Muscle layer of colon (tissue), 2 donors: ENCODE measurements around the gene RABGAP1L.

Experiments
- H3K27ac ChIP-seq: one replicate; pipeline ENCODE4 v1.7.0; 2013; ENCODE audit warnings: low read depth, mild to moderate bottlenecking, low read length, moderate library complexity
- H3K27me3 ChIP-seq, 2 donors: one replicate each; pipeline ENCODE4 v1.7.0; 2013; ENCODE audit warnings: low read length in 2 of 2, mild to moderate bottlenecking in 2 of 2; ENCODE audit not compliant: insufficient read depth in 2 of 2, control insufficient read depth in 1 of 2
- H3K36me3 ChIP-seq: one replicate; pipeline ENCODE4 v1.7.0; 2013; ENCODE audit warnings: mild to moderate bottlenecking, low read length; ENCODE audit not compliant: insufficient read depth
- H3K4me1 ChIP-seq: one replicate; pipeline ENCODE4 v1.7.0; 2013; ENCODE audit warnings: mild to moderate bottlenecking, low read length; ENCODE audit not compliant: insufficient read depth
- H3K4me3 ChIP-seq, 2 donors: one replicate each; pipeline ENCODE4 v1.7.0; 2013; ENCODE audit warnings: low read length in 2 of 2, low read depth in 1 of 2, mild to moderate bottlenecking in 1 of 2, moderate library complexity in 1 of 2
- H3K9ac ChIP-seq: one replicate; pipeline ENCODE4 v1.7.0; 2013; ENCODE audit warnings: low read length
- H3K9me3 ChIP-seq: one replicate; pipeline ENCODE4 v1.7.0; 2013; ENCODE audit warnings: mild to moderate bottlenecking, low read length
- donor health status: abdominal sarcoma.
- donor health status: Adenocarcinoma of cecum.

RABGAP1L gene

DNA sequence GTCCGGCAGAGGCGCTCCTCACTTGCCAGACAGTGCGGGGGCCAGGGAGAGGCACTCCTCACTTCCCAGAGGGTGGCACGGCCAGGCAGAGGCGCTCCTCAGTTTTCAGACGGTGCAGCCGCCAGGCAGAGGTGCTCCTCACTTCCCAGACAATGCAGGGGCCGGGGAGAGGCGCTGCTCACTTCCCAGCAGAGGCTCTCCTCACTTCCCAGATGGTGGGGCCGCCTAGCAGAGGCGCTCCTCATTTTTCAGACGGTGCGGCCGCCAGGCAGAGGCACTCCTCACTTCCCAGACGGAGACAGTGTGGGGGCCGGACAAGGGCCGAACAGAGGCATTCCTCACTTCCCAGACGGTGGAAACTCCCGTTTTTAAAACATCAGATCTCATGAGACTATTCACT is 602.0 kb downstream of the RABGAP1L start:
- Histone ChIP-seq H3K4me1 (no peaks in the 10 kb centered on the region), H3K9ac (no peak overlapping the region), H3K27ac (no peak overlapping the region), H3K36me3 (no peaks in the 10 kb centered on the region), H3K9me3 (no peaks in the 10 kb centered on the region), H3K4me3 (no peak overlapping the region), H3K27me3 (no peaks in the 10 kb centered on the region)

DNA sequence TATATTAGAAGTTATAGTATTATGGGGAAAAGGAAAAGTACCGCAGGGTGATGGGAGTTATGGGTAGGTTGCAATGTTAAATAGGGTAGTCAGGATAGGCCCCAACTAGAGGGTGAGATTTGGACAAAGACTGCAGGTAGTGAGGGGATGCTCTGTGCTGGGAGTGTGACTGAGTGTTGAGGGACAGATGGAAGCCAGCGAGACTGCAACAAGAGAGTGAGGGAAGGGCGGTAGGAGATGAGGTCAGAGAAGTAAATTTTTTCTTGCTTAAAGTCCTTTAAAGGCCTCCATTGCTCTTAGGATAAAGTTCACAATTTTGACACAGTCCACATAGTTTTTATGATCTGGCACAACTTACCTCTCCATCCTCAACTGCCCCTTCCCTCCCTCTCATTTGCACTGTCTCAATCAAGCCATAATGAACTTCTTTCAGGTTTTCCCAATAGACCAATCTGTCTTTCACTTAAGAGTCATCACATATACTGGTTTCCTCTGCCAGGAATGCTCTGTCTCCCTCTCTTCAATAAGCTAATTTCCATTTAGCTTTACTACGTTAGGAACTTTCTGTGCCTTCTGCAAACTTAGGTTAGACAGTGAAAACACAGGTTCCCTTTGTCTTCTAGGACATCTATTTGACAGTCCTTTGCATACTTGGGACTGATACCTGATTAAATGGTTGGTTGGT is 602.7 kb downstream of the RABGAP1L start:
- H3K36me3 ChIP-seq = no peaks in the 10 kb centered on the region
- H3K27me3 ChIP-seq = no peaks in the 10 kb centered on the region
- no peak overlapping the region for H3K4me3 ChIP-seq
- H3K27ac ChIP-seq = no peak overlapping the region
- H3K4me1 ChIP-seq = no peaks in the 10 kb centered on the region
- no peaks in the 10 kb centered on the region for H3K9me3 ChIP-seq
- H3K9ac ChIP-seq = no peak overlapping the region

DNA sequence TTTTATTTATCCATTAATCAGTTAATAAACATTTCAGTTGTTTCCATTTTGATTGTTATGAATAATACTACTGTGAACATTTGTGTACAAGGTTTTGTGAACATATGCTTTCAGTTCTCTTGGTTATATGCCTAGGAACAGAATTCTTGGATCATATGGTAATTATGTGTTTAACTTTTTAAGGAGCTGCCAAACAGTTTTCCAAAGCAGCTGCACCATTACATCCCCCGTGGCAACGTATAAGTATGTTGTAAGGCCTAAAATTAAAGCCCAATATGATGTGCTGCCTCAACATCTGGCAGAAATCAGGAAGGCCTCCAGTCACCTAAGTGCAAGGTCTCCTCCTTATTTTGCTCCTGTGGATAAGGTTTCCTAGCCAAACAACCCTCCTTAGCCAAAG is 604.9 kb downstream of the RABGAP1L start:
- Histone ChIP-seq H3K27ac (no peak overlapping the region), H3K9ac (no peak overlapping the region), H3K4me1 (no peaks in the 10 kb centered on the region), H3K4me3 (no peak overlapping the region), H3K36me3 (no peaks in the 10 kb centered on the region), H3K9me3 (no peaks in the 10 kb centered on the region), H3K27me3 (no peaks in the 10 kb centered on the region)

GRCh38 chr1:174766727-174767126 is 607.4 kb downstream of the RABGAP1L start:
- Histone ChIP-seq H3K4me3 (no peak overlapping the region), H3K9ac (no peak overlapping the region), H3K36me3 (no peaks in the 10 kb centered on the region), H3K27ac (no peak overlapping the region), H3K9me3 (no peaks in the 10 kb centered on the region), H3K4me1 (no peaks in the 10 kb centered on the region), H3K27me3 (no peaks in the 10 kb centered on the region)

GRCh38 chr1:174768516-174768915 is 609.2 kb downstream of the RABGAP1L start:
- H3K36me3 ChIP-seq = no peaks in the 10 kb centered on the region
- H3K9ac ChIP-seq = no peak overlapping the region

GRCh38 chr1:174768949-174769348 is 609.6 kb downstream of the RABGAP1L start:
- Histone ChIP-seq H3K4me3 (no peak overlapping the region), H3K4me1 (no peaks in the 10 kb centered on the region), H3K36me3 (no peaks in the 10 kb centered on the region), H3K9me3 (no peaks in the 10 kb centered on the region), H3K27ac (no peak overlapping the region), H3K27me3 (no peaks in the 10 kb centered on the region), H3K9ac (no peak overlapping the region)

More at GRCh38 chr1:174768516-174768915, 609.2 kb downstream of the RABGAP1L start:
- no peak overlapping the region for H3K4me3 ChIP-seq
- H3K27ac ChIP-seq = no peak overlapping the region
- H3K4me1 ChIP-seq = no peaks in the 10 kb centered on the region
- H3K27me3 ChIP-seq = no peaks in the 10 kb centered on the region
- no peaks in the 10 kb centered on the region for H3K9me3 ChIP-seq

DNA sequence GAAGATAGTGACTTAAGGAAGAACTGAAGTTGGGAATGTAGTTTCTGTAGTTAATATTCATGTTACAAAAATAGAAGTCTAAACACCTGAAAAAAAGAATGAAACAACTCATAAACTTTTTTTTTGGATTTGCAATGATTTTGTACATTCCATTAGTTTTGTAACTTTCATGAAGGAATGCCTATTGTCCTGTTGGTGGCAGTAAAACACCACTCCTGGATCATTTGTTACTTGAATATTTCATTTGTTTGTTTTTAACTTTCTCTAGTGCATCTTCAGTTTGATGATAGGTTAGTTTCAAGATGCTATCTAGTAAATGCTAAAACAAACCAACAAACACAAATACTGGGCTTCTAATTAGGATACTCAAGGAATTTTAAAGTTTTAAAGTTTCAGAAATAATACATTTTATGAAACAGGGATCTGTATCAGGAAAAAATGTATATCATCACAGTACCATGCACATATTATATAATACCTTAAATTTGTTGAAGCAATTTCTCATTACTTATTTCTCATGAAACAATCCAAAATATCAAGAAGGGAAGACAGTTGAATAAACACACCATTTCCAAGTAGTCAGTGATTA is 610.7 kb downstream of the RABGAP1L start:
- no peaks in the 10 kb centered on the region for H3K36me3 ChIP-seq
- H3K9ac ChIP-seq = no peak overlapping the region
- H3K9me3 ChIP-seq = no peaks in the 10 kb centered on the region
- H3K4me1 ChIP-seq = no peaks in the 10 kb centered on the region
- H3K27me3 ChIP-seq = no peaks in the 10 kb centered on the region
- no peak overlapping the region for H3K27ac ChIP-seq
- no peak overlapping the region for H3K4me3 ChIP-seq

GRCh38 chr1:174775621-174776020 is 616.3 kb downstream of the RABGAP1L start:
- H3K4me1 ChIP-seq = no peaks in the 10 kb centered on the region

GRCh38 chr1:174777262-174777661 is 617.9 kb downstream of the RABGAP1L start:
- Histone ChIP-seq H3K9ac (no peak overlapping the region), H3K36me3 (no peaks in the 10 kb centered on the region), H3K4me1 (no peaks in the 10 kb centered on the region), H3K9me3 (no peaks in the 10 kb centered on the region), H3K27ac (no peak overlapping the region), H3K4me3 (no peak overlapping the region), H3K27me3 (no peaks in the 10 kb centered on the region)

More at GRCh38 chr1:174775621-174776020, 616.3 kb downstream of the RABGAP1L start:
- Histone ChIP-seq H3K36me3 (no peaks in the 10 kb centered on the region), H3K9me3 (no peaks in the 10 kb centered on the region), H3K9ac (no peak overlapping the region), H3K27me3 (no peaks in the 10 kb centered on the region), H3K4me3 (no peak overlapping the region), H3K27ac (no peak overlapping the region)

DNA sequence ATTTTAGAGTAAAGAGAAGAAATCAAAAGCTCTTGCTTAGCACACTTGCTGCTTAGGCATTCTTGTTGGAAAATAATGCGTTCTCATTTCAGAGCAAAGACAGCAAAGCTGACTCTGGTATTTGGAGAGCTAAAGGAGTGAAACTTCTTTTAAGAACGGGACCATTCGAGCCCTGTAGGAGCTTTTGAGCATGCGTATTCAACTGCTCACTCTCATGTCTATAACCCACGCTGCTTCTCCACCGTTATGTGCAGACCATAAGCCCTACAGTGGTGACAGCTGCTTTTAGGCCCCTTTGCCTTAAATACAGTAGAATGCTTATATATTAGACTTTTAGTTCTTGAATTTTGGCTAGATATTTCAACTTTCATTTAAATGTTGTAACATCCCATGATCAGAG is 626.2 kb downstream of the RABGAP1L start:
- H3K4me1 ChIP-seq = no peaks in the 10 kb centered on the region
- no peaks in the 10 kb centered on the region for H3K36me3 ChIP-seq
- H3K9ac ChIP-seq = no peak overlapping the region
- no peak overlapping the region for H3K4me3 ChIP-seq
- H3K27me3 ChIP-seq = no peaks in the 10 kb centered on the region
- H3K9me3 ChIP-seq = no peaks in the 10 kb centered on the region
- H3K27ac ChIP-seq = no peak overlapping the region

DNA sequence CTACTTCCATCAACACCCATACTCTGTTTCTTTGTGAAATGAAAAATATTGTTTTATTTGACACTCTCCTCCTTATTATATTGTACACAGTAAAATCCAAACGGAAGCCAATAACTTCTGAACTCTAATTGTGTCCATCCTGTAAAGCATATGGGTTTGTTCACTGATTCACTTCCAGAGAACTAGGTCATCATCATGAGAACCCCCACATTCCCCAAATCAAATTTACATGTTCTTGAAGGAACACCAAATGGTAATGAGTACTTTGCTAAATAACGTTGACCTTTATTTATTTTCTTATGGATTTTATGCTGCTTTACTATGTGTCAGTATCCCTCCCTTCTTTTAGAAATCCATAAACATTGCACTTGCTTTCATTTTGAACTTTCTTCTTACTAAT is 627.0 kb downstream of the RABGAP1L start:
- Histone ChIP-seq H3K27ac (no peak overlapping the region), H3K36me3 (no peaks in the 10 kb centered on the region), H3K9ac (no peak overlapping the region), H3K4me1 (no peaks in the 10 kb centered on the region), H3K9me3 (no peaks in the 10 kb centered on the region), H3K4me3 (no peak overlapping the region), H3K27me3 (no peaks in the 10 kb centered on the region)

- Histone ChIP-seq H3K27ac (no peak overlapping the region), H3K9me3 (no peaks in the 10 kb centered on the region), H3K9ac (no peak overlapping the region), H3K4me3 (no peak overlapping the region), H3K4me1 (no peaks in the 10 kb centered on the region), H3K36me3 (no peaks in the 10 kb centered on the region), H3K27me3 (no peaks in the 10 kb centered on the region)
Observed at GRCh38 chr1:174786760-174787159, 627.4 kb downstream of the RABGAP1L start.
